ENCODE data around the gene HS3ST2.
"Not testable (repeated sequence)": the region's sequence is repeated elsewhere in the genome, so short reads cannot be mapped to it uniquely, and the experiment has no call there.

Gene HS3ST2

DNA sequence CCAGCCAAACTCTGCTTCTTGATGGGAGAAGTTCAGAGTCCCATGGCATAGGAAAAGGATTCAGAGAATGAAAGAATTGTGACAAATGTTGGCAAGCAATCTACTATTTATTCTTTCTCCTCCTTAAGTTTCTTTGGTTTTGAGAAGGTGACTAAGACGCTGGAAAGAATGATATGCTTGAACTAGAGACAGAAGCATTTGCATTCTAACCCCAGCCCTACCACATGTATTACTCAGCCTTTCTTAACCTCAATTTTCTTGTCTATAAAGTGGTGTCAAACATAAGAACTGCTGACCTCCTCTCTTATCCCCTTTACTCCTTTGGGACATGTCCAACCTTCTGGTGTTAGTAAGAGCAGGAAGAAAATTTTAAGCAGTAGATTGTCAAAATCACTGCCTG, 124.7 kb downstream of the HS3ST2 start:
- DNase-seq: no peak

DNA sequence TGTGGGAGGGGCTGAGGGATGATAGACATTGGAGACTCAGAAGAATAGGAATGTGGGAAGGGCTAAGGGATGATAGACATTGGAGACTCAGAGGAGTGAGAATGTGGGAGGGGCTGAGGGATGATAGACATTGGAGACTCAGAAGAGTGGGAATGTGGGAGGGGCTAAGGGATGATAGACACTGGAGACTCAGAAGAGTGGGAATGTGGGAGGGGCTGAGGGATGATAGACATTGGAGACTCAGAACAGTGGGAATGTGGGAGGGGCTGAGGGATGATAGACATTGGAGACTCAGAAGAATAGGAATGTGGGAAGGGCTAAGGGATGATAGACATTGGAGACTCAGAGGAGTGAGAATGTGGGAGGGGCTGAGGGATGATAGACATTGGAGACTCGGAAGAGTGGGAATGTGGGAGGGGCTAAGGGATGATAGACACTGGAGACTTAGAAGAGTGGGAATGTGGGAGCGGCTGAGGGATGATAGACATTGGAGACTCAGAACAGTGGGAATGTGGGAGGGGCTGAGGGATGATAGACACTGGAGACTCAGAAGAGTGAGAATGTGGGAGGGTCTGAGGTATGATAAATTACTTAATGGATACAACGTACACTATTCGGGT, 125.9 kb downstream of the HS3ST2 start:
- not testable (repeated sequence) for DNase-seq

DNA sequence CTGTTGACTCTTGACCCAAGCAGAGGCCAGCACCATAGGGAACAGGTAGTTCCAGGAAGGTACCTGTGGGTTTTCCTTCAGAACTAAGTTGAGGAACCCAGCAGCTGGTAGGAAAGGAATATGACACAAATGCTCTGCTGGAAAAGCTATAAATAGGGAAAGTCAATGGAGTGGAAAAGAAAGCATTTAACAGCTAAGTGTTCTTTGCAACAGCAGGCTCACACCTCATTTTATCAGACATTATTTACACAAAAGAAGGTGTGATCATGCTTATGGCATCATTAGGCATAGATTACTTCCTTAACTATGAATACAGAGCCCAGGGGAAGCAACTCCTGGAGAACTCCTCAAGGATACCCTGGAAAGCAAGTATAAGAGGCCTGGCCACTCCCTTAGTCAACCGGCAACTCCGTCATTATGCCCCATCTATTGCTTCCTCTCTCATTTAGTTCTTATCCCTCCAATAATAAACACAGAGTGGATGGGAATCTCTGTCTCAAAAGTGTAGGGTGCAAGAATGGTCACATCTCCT, 128.1 kb downstream of the HS3ST2 start:
- no peak for DNase-seq

DNA sequence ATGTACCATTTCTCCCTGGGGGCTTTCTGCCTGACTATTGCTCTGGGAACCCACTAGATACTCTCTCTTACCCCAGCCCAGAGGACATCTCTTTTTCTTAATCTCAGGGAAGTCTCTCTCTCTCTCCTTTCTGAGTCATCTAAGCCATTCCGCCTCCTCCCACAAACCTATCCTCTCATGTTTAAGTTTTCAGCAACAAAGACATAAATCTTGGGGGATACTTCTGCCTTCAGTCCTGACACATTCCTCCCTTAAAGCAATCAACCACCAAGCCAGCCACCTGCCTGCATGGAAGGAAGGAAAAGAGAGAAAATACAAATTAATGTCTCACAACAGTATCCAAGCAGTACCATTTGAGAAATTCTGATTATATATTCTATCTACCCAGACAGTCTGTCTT, 128.8 kb downstream of the HS3ST2 start:
- DNase-seq: no peak

DNA sequence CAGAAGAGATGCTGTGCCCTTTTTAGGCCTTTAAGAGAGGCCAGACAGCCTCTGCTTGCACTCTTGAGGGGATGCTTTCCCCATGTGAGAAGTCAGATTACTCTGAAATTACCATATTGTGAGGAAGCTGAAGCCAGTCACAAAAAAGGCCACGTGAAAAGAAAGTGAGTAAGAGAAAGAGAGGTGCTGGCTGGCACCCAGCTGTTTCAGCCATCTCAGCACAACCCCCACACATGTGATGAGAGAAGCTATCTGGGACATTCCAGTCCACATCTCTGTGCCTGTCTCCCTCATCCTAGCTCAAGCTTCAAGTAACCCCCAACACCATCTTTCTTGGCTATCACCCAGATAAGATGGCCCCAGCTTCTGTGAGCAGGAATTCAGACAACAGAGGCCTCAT, 131.4 kb downstream of the HS3ST2 start:
- no peak for DNase-seq

DNA sequence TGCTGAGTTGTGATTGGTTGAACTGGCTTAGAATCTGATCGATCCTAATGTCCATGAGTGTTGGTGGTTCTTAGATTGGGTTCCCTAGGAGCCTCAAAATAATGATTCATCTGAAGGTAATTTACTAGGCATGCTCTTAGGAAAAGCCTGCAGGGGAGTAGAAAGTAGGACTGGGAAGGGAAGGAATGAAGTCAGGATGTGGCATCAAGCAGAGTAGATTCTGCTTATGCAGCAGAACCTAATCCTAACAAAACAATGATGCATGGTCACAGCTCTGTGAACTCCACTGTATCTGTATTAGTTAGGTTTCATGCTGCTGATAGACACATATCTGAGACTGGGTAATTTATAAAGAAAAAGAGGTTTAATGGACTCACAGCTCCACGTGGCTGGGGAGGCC, 132.5 kb downstream of the HS3ST2 start:
- no peak for DNase-seq

DNA sequence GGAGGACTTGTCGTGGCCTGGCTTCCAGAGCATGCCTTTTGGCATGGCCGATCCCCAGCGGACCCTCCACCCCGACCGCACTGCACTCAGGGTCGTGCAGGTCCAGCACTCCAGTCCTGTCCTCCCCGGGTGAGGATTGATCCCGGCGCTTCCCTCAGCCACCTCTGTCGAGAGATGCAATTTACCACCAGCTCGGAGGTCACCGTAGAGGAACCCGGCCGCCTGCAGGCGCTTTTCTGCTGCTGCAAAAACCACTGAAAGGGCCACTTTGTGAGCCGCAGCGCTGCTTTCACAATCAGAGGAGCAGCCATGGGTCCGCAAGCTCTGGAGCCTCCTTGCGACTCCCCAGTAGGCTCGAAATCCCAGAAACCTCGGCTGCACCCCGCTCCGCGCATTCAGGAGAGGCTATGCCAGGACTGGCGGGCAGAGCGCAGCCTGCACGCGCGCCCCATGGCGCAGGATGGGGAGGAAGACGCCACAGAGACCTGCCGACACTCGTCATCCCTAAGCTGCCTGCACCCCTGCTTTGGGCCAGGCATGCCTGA, 134.2 kb downstream of the HS3ST2 start:
- DNase-seq: no peak

DNA sequence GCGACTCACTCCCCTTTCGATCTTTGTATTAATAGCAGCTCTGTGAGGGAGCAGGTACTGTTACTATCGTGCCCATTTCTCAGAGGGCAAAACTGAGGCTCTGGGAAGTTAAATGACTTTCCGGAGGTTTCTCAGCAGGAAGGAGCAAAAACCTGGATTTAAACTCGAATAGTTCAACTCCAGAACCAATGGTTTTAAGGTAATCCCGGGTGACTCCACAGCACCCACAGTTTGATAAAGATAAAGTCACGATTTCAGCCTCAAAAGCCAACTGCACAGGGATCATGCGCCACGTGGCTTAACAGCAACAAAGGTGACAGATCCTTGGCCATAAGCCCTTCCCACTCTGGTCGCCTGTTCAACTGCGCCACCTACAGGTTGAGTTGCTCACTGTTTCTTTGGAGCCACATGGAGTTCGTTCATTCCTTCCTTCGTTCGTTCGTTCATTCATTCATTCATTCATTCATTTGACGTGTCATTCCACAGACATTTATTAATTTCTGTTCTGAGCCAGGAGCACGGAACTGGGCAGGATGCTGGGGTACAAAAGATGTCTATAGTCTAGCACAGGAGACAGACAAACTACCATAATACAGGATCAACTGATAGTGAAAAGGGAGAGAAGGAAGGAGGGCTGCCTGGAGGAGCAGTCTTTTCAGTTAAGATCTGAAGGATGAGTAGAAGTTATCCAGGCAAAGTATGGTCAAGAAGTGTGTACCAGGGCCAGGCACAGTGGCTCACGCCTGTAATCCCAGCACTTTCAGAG, 134.8 kb downstream of the HS3ST2 start:
- DNase-seq: no peak

DNA sequence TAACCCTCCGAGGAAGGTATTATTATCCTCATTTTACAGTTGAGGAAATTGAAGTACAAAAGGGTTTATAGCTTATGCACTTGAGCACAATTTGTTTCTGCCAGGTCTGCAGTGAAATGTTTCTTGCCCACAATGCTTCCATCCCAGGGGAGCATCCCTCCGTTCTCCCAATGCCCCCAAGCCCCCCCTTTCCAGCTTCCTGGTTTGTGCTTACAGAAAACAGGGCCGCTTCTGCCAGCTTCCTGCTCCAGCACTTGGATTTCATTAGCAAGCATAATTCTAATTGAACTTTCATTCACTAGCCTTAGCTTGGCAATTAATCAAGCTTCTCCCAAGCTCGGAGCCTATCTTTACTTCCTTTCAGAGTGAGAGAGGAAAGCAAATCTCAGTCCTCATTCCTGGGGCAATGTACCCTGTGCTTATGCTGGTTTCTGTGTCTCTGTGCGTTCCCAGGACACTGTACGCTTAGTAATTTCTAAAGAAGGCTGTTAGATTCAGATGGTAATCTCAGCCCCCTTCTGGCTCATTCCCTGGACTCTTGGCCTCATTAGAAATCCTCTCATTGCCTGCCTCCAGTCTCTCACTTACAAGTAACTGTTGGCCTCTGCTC, 141.6 kb downstream of the HS3ST2 start:
- DNase-seq: no peak

DNA sequence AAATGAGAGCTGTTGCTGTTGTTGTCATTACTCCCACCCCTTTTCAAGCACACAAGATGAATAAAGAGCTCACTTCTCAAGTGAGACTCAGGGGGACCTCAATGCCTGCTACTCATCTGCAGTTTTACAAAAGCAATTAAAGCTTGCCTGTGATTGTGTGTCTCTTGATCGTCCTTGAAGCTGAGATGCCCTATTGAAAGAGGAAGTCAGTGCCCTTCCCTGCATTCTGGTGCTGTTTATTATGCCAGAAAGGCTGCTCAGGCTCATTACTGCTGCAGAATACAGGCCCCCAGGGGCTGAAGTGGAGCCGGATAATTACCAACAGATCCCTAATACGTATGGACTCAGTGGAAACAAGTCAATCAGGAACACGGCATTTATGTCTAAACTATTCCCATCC, 147.2 kb downstream of the HS3ST2 start:
- DNase-seq: no peak

DNA sequence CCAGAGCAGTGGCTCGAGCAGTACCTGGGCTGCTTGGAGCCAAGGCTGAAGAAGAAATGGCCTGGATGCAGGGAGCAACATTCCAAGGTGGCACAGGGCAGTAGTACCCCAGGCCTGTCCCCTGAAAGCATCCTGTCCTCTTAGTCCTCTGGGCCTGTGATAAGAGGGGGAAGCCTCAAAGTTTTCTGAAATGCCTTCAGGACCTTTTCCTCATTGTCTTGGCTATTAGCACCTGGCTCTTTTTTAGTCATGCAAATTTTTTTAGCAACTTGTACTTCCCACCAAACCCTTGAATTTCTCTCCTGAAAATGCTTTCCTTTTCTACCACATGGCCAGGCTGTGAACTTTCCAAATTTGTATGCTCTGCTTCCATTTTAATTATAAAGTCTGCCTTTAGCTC, 148.9 kb downstream of the HS3ST2 start:
- DNase-seq: no peak

Measured in NCI-H748 treated with DMSO at 0.1 percent for 48 hours (cell line).